Activated naive CD4-positive, alpha-beta T cell treated with Interleukin-2 at 50 U/mL for 16 hours (primary cell): Measurements from ENCODE around the gene OTOR.

Experiments used
- DNase-seq: peaks from one replicate; pipeline ENCODE4 v3.0.0-alpha.2; 2020

The OTOR gene

GRCh38 chr20:16748308-16748900, at the start of gene OTOR:
OTOR (plus strand) TSS chr20:16748358; CDS start chr20:16748402, 44 bp downstream.
- DNase-seq, result no peak

- DNase-seq, result no peak
These were observed 48.9 kb upstream of the OTOR start for GRCh38 chr20:16699293-16699692.

- DNase-seq, result peak; percentile 9
These were observed 46.9 kb upstream of the OTOR start for GRCh38 chr20:16701296-16701695.

- no peak for DNase-seq
These were observed 44.6 kb upstream of the OTOR start for GRCh38 chr20:16703570-16703969.

GRCh38 chr20:16707674-16708073, 40.5 kb upstream of the OTOR start:
- DNase-seq, result no peak

GRCh38 chr20:16708602-16709001, 39.6 kb upstream of the OTOR start:
- DNase-seq, result no peak

GRCh38 chr20:16709017-16709416, 39.1 kb upstream of the OTOR start:
- DNase-seq, result no peak

GRCh38 chr20:16710781-16711180, 37.4 kb upstream of the OTOR start:
- no peak for DNase-seq

GRCh38 chr20:16711661-16712258, 36.4 kb upstream of the OTOR start:
- DNase-seq, result no peak

- DNase-seq, result no peak
These were observed 35.6 kb upstream of the OTOR start for GRCh38 chr20:16712511-16712947.

GRCh38 chr20:16713066-16713465, 35.1 kb upstream of the OTOR start:
- no peak for DNase-seq

GRCh38 chr20:16714242-16714641, 33.9 kb upstream of the OTOR start:
- no peak for DNase-seq

GRCh38 chr20:16714751-16715150, 33.4 kb upstream of the OTOR start:
- DNase-seq, result no peak

- no peak for DNase-seq
These were observed 28.7 kb upstream of the OTOR start for GRCh38 chr20:16719421-16719820.

- DNase-seq, result no peak
These were observed 19.1 kb upstream of the OTOR start for GRCh38 chr20:16729080-16729479.

GRCh38 chr20:16729565-16730460, 18.3 kb upstream of the OTOR start, which contains the start of gene SNRPB2:
SNRPB2 (plus strand) TSS chr20:16730026; CDS start chr20:16731703, 1,677 bp downstream.
- DNase-seq, result peak; percentile 93

GRCh38 chr20:16732506-16733152, 15.5 kb upstream of the OTOR start:
- DNase-seq, result peak; percentile 3

- no peak for DNase-seq
These were observed 7.6 kb upstream of the OTOR start for GRCh38 chr20:16740365-16741072.

- no peak for DNase-seq
These were observed 3.9 kb upstream of the OTOR start for GRCh38 chr20:16744178-16744807.

GRCh38 chr20:16745204-16745603, 3.0 kb upstream of the OTOR start:
- no peak for DNase-seq

- no peak for DNase-seq
These were observed 807 bp upstream of the OTOR start for GRCh38 chr20:16747291-16747811.

- no peak for DNase-seq
These were observed 1.4 kb downstream of the OTOR start for GRCh38 chr20:16749573-16749972.
